ENCODE results near the gene HAT1. TPM values are rescaled to one million over a fixed set of nuclear protein-coding genes. Genes with fewer than 3 reads are reported as not detected.

The HAT1 gene
- total RNA-seq, 2 experiments from 2014 or later, result 20.3 to 22.6 TPM

DNA sequence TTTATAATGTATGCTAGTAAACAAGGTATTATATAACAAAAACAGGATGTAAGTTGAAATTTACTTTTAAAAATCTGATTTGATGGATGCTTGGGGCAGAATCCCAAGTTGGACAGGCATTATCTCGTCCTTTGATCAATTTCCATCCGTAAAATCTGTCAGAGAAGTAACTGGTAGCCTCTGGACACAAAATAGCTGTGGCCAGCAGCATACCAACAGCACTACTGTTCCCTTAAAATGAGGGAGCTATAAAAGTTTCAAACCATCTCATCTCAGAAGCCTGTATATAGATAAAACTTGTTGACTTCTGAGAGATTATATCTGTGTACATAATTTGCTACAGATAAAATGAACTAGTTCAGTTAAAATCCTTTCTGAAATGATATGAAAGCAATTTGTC is 62.8 kb downstream of the HAT1 start:
- H3K27me3 Mint-ChIP-seq, result no peaks in the 10 kb centered on the region
- H3K36me3 Mint-ChIP-seq (ENCODE audit: low read depth), result peaks cover 33% of the 10 kb centered on the region
- no peak overlapping the region for H3K27ac ChIP-seq (ENCODE audit: low read depth in 1 of 2, low read length in 2 of 2)
- intact Hi-C loops (cut with DNase I, micrococcal nuclease), result no loop called here
- TF ChIP-seq, protein P1, sequence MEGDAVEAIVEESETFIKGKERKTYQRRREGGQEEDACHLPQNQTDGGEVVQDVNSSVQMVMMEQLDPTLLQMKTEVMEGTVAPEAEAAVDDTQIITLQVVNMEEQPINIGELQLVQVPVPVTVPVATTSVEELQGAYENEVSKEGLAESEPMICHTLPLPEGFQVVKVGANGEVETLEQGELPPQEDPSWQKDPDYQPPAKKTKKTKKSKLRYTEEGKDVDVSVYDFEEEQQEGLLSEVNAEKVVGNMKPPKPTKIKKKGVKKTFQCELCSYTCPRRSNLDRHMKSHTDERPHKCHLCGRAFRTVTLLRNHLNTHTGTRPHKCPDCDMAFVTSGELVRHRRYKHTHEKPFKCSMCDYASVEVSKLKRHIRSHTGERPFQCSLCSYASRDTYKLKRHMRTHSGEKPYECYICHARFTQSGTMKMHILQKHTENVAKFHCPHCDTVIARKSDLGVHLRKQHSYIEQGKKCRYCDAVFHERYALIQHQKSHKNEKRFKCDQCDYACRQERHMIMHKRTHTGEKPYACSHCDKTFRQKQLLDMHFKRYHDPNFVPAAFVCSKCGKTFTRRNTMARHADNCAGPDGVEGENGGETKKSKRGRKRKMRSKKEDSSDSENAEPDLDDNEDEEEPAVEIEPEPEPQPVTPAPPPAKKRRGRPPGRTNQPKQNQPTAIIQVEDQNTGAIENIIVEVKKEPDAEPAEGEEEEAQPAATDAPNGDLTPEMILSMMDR (IDR thresholded peaks at IDR 0.05), result no peak
- no peaks in the 10 kb centered on the region for H3K9me3 Mint-ChIP-seq
- ATAC-seq (ENCODE audit: poor library complexity) (no peak), DNase-seq (no peak)
- H3K9me3 ChIP-seq (ENCODE audit: control insufficient read depth in 1 of 2, insufficient read depth in 1 of 2, low read length in 2 of 2), result no peaks in the 10 kb centered on the region
- POLR2A ChIA-PET, result no interaction called here
- H3K27me3 ChIP-seq (ENCODE audit: control insufficient read depth in 1 of 2, insufficient read depth in 2 of 2, low read length in 2 of 2), result no peaks in the 10 kb centered on the region
- CTCF ChIA-PET, result interaction anchor here (0.5 kb wide), 1 partner anchor 138 kb away, joined by 3 read pairs; no protein-coding TSS in a partner anchor
- H3K4me3 Mint-ChIP-seq, result no peak overlapping the region
- H3K27ac Mint-ChIP-seq, result no peak overlapping the region
- no peak overlapping the region for H3K4me3 ChIP-seq (ENCODE audit: low read length)
- peaks cover 15% of the 10 kb centered on the region for H3K36me3 ChIP-seq (ENCODE audit: insufficient read depth, low read length)
- no peaks in the 10 kb centered on the region for H3K4me1 Mint-ChIP-seq (ENCODE audit: low read depth)
- no peaks in the 10 kb centered on the region for H3K4me1 ChIP-seq (ENCODE audit: insufficient read depth, low read length)

- TF ChIP-seq, protein P1 (IDR thresholded peaks at IDR 0.05), result no peak
- Histone ChIP-seq H3K36me3 (ENCODE audit: insufficient read depth, low read length) (peaks cover 12% of the 10 kb centered on the region), H3K4me1 (ENCODE audit: insufficient read depth, low read length) (no peaks in the 10 kb centered on the region), H3K9me3 (ENCODE audit: control insufficient read depth in 1 of 2, insufficient read depth in 1 of 2, low read length in 2 of 2) (no peaks in the 10 kb centered on the region), H3K4me3 (ENCODE audit: low read length) (no peak overlapping the region), H3K27me3 (ENCODE audit: control insufficient read depth in 1 of 2, insufficient read depth in 2 of 2, low read length in 2 of 2) (no peaks in the 10 kb centered on the region), H3K27ac (ENCODE audit: low read depth in 1 of 2, low read length in 2 of 2) (no peak overlapping the region)
- ATAC-seq (ENCODE audit: poor library complexity) (no peak), DNase-seq (no peak)
- Mint-ChIP-seq H3K4me1 (ENCODE audit: low read depth) (no peaks in the 10 kb centered on the region), H3K27ac (no peak overlapping the region), H3K9me3 (no peaks in the 10 kb centered on the region), H3K36me3 (ENCODE audit: low read depth) (peaks cover 25% of the 10 kb centered on the region), H3K4me3 (no peak overlapping the region), H3K27me3 (no peaks in the 10 kb centered on the region)
- POLR2A ChIA-PET, result no interaction called here
- intact Hi-C loops (cut with DNase I, micrococcal nuclease), result no loop called here
- CTCF ChIA-PET, result no interaction called here
These were observed 64.5 kb downstream of the HAT1 start for GRCh38 chr2:171986778-171987177.

DNA sequence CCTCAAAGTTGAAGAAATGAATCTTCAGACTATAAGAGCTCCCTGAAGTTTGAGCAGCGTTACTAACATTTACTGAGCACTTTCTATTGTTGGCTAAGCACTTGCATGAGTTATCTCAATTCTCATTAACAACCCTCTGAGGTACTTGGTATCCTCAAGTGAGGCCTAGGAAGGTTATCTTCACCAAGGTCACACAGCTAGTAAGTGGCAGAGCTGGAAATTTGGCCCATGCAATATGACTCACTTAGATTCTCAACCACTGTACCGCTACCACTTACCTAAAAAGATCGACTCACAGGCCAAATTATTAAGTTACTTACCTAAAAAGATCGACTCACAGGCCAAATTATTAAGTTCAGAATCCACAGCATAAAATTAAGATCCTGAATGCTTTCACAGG is 68.8 kb downstream of the HAT1 start:
- ATAC-seq (ENCODE audit: poor library complexity), result no peak
- Histone ChIP-seq H3K4me3 (ENCODE audit: low read length) (no peak overlapping the region), H3K9me3 (ENCODE audit: control insufficient read depth in 1 of 2, insufficient read depth in 1 of 2, low read length in 2 of 2) (no peaks in the 10 kb centered on the region), H3K27ac (ENCODE audit: low read depth in 1 of 2, low read length in 2 of 2) (no peak overlapping the region), H3K36me3 (ENCODE audit: insufficient read depth, low read length) (no peaks in the 10 kb centered on the region), H3K27me3 (ENCODE audit: control insufficient read depth in 1 of 2, insufficient read depth in 2 of 2, low read length in 2 of 2) (no peaks in the 10 kb centered on the region), H3K4me1 (ENCODE audit: insufficient read depth, low read length) (no peaks in the 10 kb centered on the region)
- H3K4me3 Mint-ChIP-seq, result no peak overlapping the region
- no peak for DNase-seq
- H3K4me1 Mint-ChIP-seq (ENCODE audit: low read depth), result no peaks in the 10 kb centered on the region
- H3K9me3 Mint-ChIP-seq, result no peaks in the 10 kb centered on the region
- no peaks in the 10 kb centered on the region for H3K36me3 Mint-ChIP-seq (ENCODE audit: low read depth)
- ChIA-PET POLR2A (interaction anchor here (1.0 kb wide), 1 partner anchor 10 kb away, joined by 4 read pairs; no protein-coding TSS in a partner anchor), CTCF (no interaction called here)
- peaks cover 9% of the 10 kb centered on the region for H3K27me3 Mint-ChIP-seq
- TF ChIP-seq, protein P1 (IDR thresholded peaks at IDR 0.05), result no peak
- H3K27ac Mint-ChIP-seq, result no peak overlapping the region
- intact Hi-C loops (cut with DNase I, micrococcal nuclease), result loop anchor here (10.0 kb wide), 2 partner anchors 474 to 1056 kb away; no protein-coding TSS in a partner anchor

All from CD4-positive, alpha-beta T cell (primary cell).